HFFc6 (cell line): ENCODE data around the gene EN1. TPM values are rescaled to one million over a fixed set of nuclear protein-coding genes. Genes with fewer than 3 reads are reported as not detected.

Source experiments
- DNase-seq: peaks from one replicate; pipeline ENCODE4 v3.0.0-alpha.2; 2018
- H3K27ac Mint-ChIP-seq: 2 replicates; pipeline ENCODE4 v1.8.0; 2020; ENCODE audit warnings: mild to moderate bottlenecking, mixed read lengths
- H3K27me3 Mint-ChIP-seq: 2 replicates; pipeline ENCODE4 v1.8.0; 2021; ENCODE audit warnings: mild to moderate bottlenecking, moderate library complexity, mixed read lengths; ENCODE audit not compliant: insufficient read depth
- H3K36me3 Mint-ChIP-seq: 2 replicates; pipeline ENCODE4 v1.8.0; 2021; ENCODE audit warnings: low read depth, mixed read lengths
- H3K4me1 Mint-ChIP-seq: 2 replicates; pipeline ENCODE4 v1.8.0; 2020; ENCODE audit warnings: low read depth, mixed read lengths
- H3K4me3 Mint-ChIP-seq: 2 replicates; pipeline ENCODE4 v1.8.0; 2020; ENCODE audit warnings: mild to moderate bottlenecking, moderate library complexity, mixed read lengths
- H3K9me3 Mint-ChIP-seq: 2 replicates; pipeline ENCODE4 v1.8.0; 2020; ENCODE audit warnings: mild to moderate bottlenecking, mixed read lengths
- CTCF ChIP-seq: fragments of 200-600 bp; sonication (generic); IDR thresholded peaks from 2 replicates; pipeline ENCODE4 v1.5.0; 2021; ENCODE audit warnings: antibody characterized with exemption, mild to moderate bottlenecking
- total RNA-seq, 6 experiments: library from RNA; stranded (reverse); fragmentation: NEBNext Ultra II Directional; extraction: Animal tissue kit (Norgen Biotek cat#: 25700); gene quantifications; 2 replicates in 1 of 6; 3 replicates in 5 of 6; pipeline ENCODE4 v1.2.3, GENCODE V29; 2021

EN1 gene
- total RNA-seq, 6 experiments from 2014 or later = not detected

- TF ChIP-seq CTCF = no peak
- Mint-ChIP-seq H3K4me1 (peaks cover 14% of the 10 kb centered on the region), H3K4me3 (no peak overlapping the region), H3K9me3 (no peaks in the 10 kb centered on the region), H3K27me3 (peaks cover 54% of the 10 kb centered on the region), H3K27ac (no peak overlapping the region), H3K36me3 (peaks cover 3% of the 10 kb centered on the region; the same call in 1 of the 2 replicates)
- DNase-seq = no peak
These were observed 3.8 kb downstream of the EN1 start for GRCh38 chr2:118843483-118844132.

- peaks cover 8% of the 10 kb centered on the region for H3K4me1 Mint-ChIP-seq
- H3K36me3 Mint-ChIP-seq = peaks cover 3% of the 10 kb centered on the region; the same call in 1 of the 2 replicates
- no peaks in the 10 kb centered on the region for H3K9me3 Mint-ChIP-seq
- no peak for DNase-seq
- H3K4me3 Mint-ChIP-seq = no peak overlapping the region
- H3K27ac Mint-ChIP-seq = no peak overlapping the region
- H3K27me3 Mint-ChIP-seq = peaks cover 54% of the 10 kb centered on the region
- TF ChIP-seq CTCF = no peak
These were observed 4.6 kb downstream of the EN1 start for GRCh38 chr2:118842661-118843482.

GRCh38 chr2:118841828-118842461, 5.5 kb downstream of the EN1 start:
- Mint-ChIP-seq H3K4me1 (no peaks in the 10 kb centered on the region; the same call in 1 of the 2 replicates), H3K4me3 (no peak overlapping the region), H3K9me3 (no peaks in the 10 kb centered on the region), H3K27me3 (peaks cover 52% of the 10 kb centered on the region), H3K36me3 (no peaks in the 10 kb centered on the region), H3K27ac (no peak overlapping the region)
- DNase-seq = no peak
- no peak for TF ChIP-seq CTCF

GRCh38 chr2:118841450-118841827, 6.0 kb downstream of the EN1 start:
- Mint-ChIP-seq H3K27me3 (peaks cover 56% of the 10 kb centered on the region), H3K4me3 (no peak overlapping the region), H3K36me3 (no peaks in the 10 kb centered on the region), H3K4me1 (no peaks in the 10 kb centered on the region), H3K27ac (no peak overlapping the region), H3K9me3 (no peaks in the 10 kb centered on the region)
- no peak for DNase-seq
- TF ChIP-seq CTCF = no peak

- Mint-ChIP-seq H3K36me3 (no peaks in the 10 kb centered on the region), H3K9me3 (no peaks in the 10 kb centered on the region), H3K4me1 (no peaks in the 10 kb centered on the region), H3K4me3 (no peak overlapping the region), H3K27ac (no peak overlapping the region), H3K27me3 (peaks cover 50% of the 10 kb centered on the region)
- DNase-seq = no peak
- TF ChIP-seq CTCF = no peak
These were observed 8.6 kb downstream of the EN1 start for GRCh38 chr2:118838741-118839455.
